HepG2 (cell line): Measurements from ENCODE around the gene IL1RL2.

Source experiments
- ATF7 ChIP-seq, 2 experiments: fragments of 450-650 bp in 1 of 2; sonication (generic) in 1 of 2; formaldehyde crosslinking in 1 of 2; IDR thresholded peaks; 2 replicates each; pipeline versions ENCODE4 v1.4.0 to v1.6.1; 2016 to 2020; ENCODE audit warnings: antibody characterized with exemption in 1 of 2, mild to moderate bottlenecking in 1 of 2, missing genetic modification reagents in 1 of 2
- MYC ChIP-seq: sonication (generic); formaldehyde crosslinking; IDR thresholded peaks from 2 replicates; pipeline ENCODE4 v1.9.0; 2021; ENCODE audit warnings: missing genetic modification reagents, borderline replicate concordance
- TF ChIP-seq, protein P1 (sequence below): sonication (generic); formaldehyde crosslinking; IDR thresholded peaks from 2 replicates; pipeline ENCODE4 v1.8.1; 2023; ENCODE audit warnings: missing genetic modification reagents, inconsistent platforms, borderline replicate concordance

DNA sequence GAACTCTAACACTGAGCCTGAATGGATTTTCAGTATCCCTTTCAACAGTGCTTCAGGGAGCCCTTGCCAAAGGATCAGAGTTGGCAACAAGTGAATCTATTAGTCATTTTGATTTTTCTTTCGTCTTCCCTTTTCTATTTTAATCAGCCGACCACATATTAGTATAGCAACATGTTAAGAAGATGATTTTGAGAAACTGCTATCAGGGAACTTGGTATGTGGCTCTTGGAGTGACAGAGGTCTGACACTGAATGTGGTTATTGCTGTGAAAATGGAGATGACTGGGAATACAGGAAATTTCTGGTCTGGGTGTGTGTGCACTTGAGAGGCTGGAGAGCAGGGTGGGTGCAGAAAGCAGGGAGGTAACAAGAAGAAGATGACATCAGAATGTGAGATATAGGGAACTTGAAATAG, 95.9 kb downstream of the IL1RL2 start:
- TF ChIP-seq MYC (CRISPR knock-in tag) (no peak), ATF7 (IDR thresholded peaks at IDR 0.05) (no peak), ATF7 (CRISPR knock-in tag; IDR thresholded peaks at IDR 0.05) (no peak)
- TF ChIP-seq, protein P1, sequence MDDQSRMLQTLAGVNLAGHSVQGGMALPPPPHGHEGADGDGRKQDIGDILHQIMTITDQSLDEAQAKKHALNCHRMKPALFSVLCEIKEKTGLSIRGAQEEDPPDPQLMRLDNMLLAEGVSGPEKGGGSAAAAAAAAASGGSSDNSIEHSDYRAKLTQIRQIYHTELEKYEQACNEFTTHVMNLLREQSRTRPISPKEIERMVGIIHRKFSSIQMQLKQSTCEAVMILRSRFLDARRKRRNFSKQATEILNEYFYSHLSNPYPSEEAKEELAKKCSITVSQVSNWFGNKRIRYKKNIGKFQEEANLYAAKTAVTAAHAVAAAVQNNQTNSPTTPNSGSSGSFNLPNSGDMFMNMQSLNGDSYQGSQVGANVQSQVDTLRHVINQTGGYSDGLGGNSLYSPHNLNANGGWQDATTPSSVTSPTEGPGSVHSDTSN (CRISPR knock-in tag) = no peak
